Measurements from ENCODE around the gene PPY.
"Not testable (repeated sequence)": the region's sequence is repeated elsewhere in the genome, so short reads cannot be mapped to it uniquely, and the experiment has no call there.

The PPY gene

GRCh38 chr17:43940630-43941029, 1.6 kb downstream of the PPY start:
- Histone ChIP-seq H3K4me3 (ENCODE audit: low read length) (no peak overlapping the region), H3K27me3 (ENCODE audit: control insufficient read depth, insufficient read depth, low read length) (peaks cover 29% of the 10 kb centered on the region), H3K9me3 (ENCODE audit: control insufficient read depth, low read depth, low read length) (no peaks in the 10 kb centered on the region), H3K4me1 (ENCODE audit: control insufficient read depth, low read depth, low read length) (no peaks in the 10 kb centered on the region), H3K9ac (ENCODE audit: low read length) (no peak overlapping the region), H3K27ac (ENCODE audit: low read length) (no peak overlapping the region), H3K36me3 (ENCODE audit: control insufficient read depth, low read depth, low read length) (no peaks in the 10 kb centered on the region)

- Histone ChIP-seq H3K36me3 (ENCODE audit: control insufficient read depth, low read depth, low read length) (no peaks in the 10 kb centered on the region), H3K27ac (ENCODE audit: low read length) (no peak overlapping the region), H3K9ac (ENCODE audit: low read length) (no peak overlapping the region), H3K4me3 (ENCODE audit: low read length) (no peak overlapping the region), H3K4me1 (ENCODE audit: control insufficient read depth, low read depth, low read length) (no peaks in the 10 kb centered on the region), H3K9me3 (ENCODE audit: control insufficient read depth, low read depth, low read length) (no peaks in the 10 kb centered on the region), H3K27me3 (ENCODE audit: control insufficient read depth, insufficient read depth, low read length) (peaks cover 29% of the 10 kb centered on the region)
Observed at GRCh38 chr17:43939886-43940285, 2.4 kb downstream of the PPY start.

- peaks cover 29% of the 10 kb centered on the region for H3K27me3 ChIP-seq (ENCODE audit: control insufficient read depth, insufficient read depth, low read length)
- H3K9me3 ChIP-seq (ENCODE audit: control insufficient read depth, low read depth, low read length); H3K9ac ChIP-seq (ENCODE audit: low read length); H3K27ac ChIP-seq (ENCODE audit: low read length); H3K4me1 ChIP-seq (ENCODE audit: control insufficient read depth, low read depth, low read length); H3K4me3 ChIP-seq (ENCODE audit: low read length); H3K36me3 ChIP-seq (ENCODE audit: control insufficient read depth, low read depth, low read length): not testable (repeated sequence)
Observed at GRCh38 chr17:43939452-43939851, 2.8 kb downstream of the PPY start.

- Histone ChIP-seq H3K9ac (ENCODE audit: low read length) (no peak overlapping the region), H3K4me3 (ENCODE audit: low read length) (no peak overlapping the region), H3K27ac (ENCODE audit: low read length) (no peak overlapping the region), H3K9me3 (ENCODE audit: control insufficient read depth, low read depth, low read length) (no peaks in the 10 kb centered on the region), H3K4me1 (ENCODE audit: control insufficient read depth, low read depth, low read length) (no peaks in the 10 kb centered on the region), H3K36me3 (ENCODE audit: control insufficient read depth, low read depth, low read length) (no peaks in the 10 kb centered on the region), H3K27me3 (ENCODE audit: control insufficient read depth, insufficient read depth, low read length) (peaks cover 29% of the 10 kb centered on the region)
Observed at GRCh38 chr17:43938838-43939182, 3.5 kb downstream of the PPY start.

- no peaks in the 10 kb centered on the region for H3K36me3 ChIP-seq (ENCODE audit: control insufficient read depth, low read depth, low read length)
- no peaks in the 10 kb centered on the region for H3K4me1 ChIP-seq (ENCODE audit: control insufficient read depth, low read depth, low read length)
- no peak overlapping the region for H3K9ac ChIP-seq (ENCODE audit: low read length)
- H3K4me3 ChIP-seq (ENCODE audit: low read length): no peak overlapping the region
- H3K27me3 ChIP-seq (ENCODE audit: control insufficient read depth, insufficient read depth, low read length): peaks cover 29% of the 10 kb centered on the region
- H3K27ac ChIP-seq (ENCODE audit: low read length): no peak overlapping the region
- H3K9me3 ChIP-seq (ENCODE audit: control insufficient read depth, low read depth, low read length): no peaks in the 10 kb centered on the region
Observed at GRCh38 chr17:43936434-43936833, 5.8 kb downstream of the PPY start.

GRCh38 chr17:43935926-43936261, 6.4 kb downstream of the PPY start:
- Histone ChIP-seq H3K9me3 (ENCODE audit: control insufficient read depth, low read depth, low read length) (no peaks in the 10 kb centered on the region), H3K27me3 (ENCODE audit: control insufficient read depth, insufficient read depth, low read length) (peaks cover 29% of the 10 kb centered on the region), H3K9ac (ENCODE audit: low read length) (no peak overlapping the region), H3K4me1 (ENCODE audit: control insufficient read depth, low read depth, low read length) (no peaks in the 10 kb centered on the region), H3K4me3 (ENCODE audit: low read length) (no peak overlapping the region), H3K27ac (ENCODE audit: low read length) (no peak overlapping the region), H3K36me3 (ENCODE audit: control insufficient read depth, low read depth, low read length) (no peaks in the 10 kb centered on the region)

- Histone ChIP-seq H3K27ac (ENCODE audit: low read length) (no peak overlapping the region), H3K9ac (ENCODE audit: low read length) (no peak overlapping the region), H3K4me3 (ENCODE audit: low read length) (no peak overlapping the region), H3K9me3 (ENCODE audit: control insufficient read depth, low read depth, low read length) (no peaks in the 10 kb centered on the region), H3K36me3 (ENCODE audit: control insufficient read depth, low read depth, low read length) (no peaks in the 10 kb centered on the region), H3K4me1 (ENCODE audit: control insufficient read depth, low read depth, low read length) (no peaks in the 10 kb centered on the region), H3K27me3 (ENCODE audit: control insufficient read depth, insufficient read depth, low read length) (peaks cover 29% of the 10 kb centered on the region)
Observed at GRCh38 chr17:43935204-43935925, 6.9 kb downstream of the PPY start.

- Histone ChIP-seq H3K9ac (ENCODE audit: low read length) (no peak overlapping the region), H3K27ac (ENCODE audit: low read length) (no peak overlapping the region), H3K9me3 (ENCODE audit: control insufficient read depth, low read depth, low read length) (no peaks in the 10 kb centered on the region), H3K36me3 (ENCODE audit: control insufficient read depth, low read depth, low read length) (no peaks in the 10 kb centered on the region), H3K4me3 (ENCODE audit: low read length) (no peak overlapping the region), H3K27me3 (ENCODE audit: control insufficient read depth, insufficient read depth, low read length) (peaks cover 9% of the 10 kb centered on the region), H3K4me1 (ENCODE audit: control insufficient read depth, low read depth, low read length) (no peaks in the 10 kb centered on the region)
Observed at GRCh38 chr17:43932923-43933322, 9.4 kb downstream of the PPY start.

- no peaks in the 10 kb centered on the region for H3K4me1 ChIP-seq (ENCODE audit: control insufficient read depth, low read depth, low read length)
- peaks cover 3% of the 10 kb centered on the region for H3K27me3 ChIP-seq (ENCODE audit: control insufficient read depth, insufficient read depth, low read length)
- no peak overlapping the region for H3K27ac ChIP-seq (ENCODE audit: low read length)
- H3K36me3 ChIP-seq (ENCODE audit: control insufficient read depth, low read depth, low read length): no peaks in the 10 kb centered on the region
- no peaks in the 10 kb centered on the region for H3K9me3 ChIP-seq (ENCODE audit: control insufficient read depth, low read depth, low read length)
- no peak overlapping the region for H3K4me3 ChIP-seq (ENCODE audit: low read length)
- no peak overlapping the region for H3K9ac ChIP-seq (ENCODE audit: low read length)
Observed at GRCh38 chr17:43932357-43932756, 9.9 kb downstream of the PPY start.

GRCh38 chr17:43931062-43931571, 11.2 kb downstream of the PPY start:
- no peak overlapping the region for H3K27ac ChIP-seq (ENCODE audit: low read length)
- H3K4me1 ChIP-seq (ENCODE audit: control insufficient read depth, low read depth, low read length): no peaks in the 10 kb centered on the region
- H3K9me3 ChIP-seq (ENCODE audit: control insufficient read depth, low read depth, low read length): no peaks in the 10 kb centered on the region
- no peaks in the 10 kb centered on the region for H3K36me3 ChIP-seq (ENCODE audit: control insufficient read depth, low read depth, low read length)
- H3K27me3 ChIP-seq (ENCODE audit: control insufficient read depth, insufficient read depth, low read length): no peaks in the 10 kb centered on the region
- no peak overlapping the region for H3K9ac ChIP-seq (ENCODE audit: low read length)
- H3K4me3 ChIP-seq (ENCODE audit: low read length): no peak overlapping the region

- Histone ChIP-seq H3K9ac (ENCODE audit: low read length) (no peak overlapping the region), H3K36me3 (ENCODE audit: control insufficient read depth, low read depth, low read length) (no peaks in the 10 kb centered on the region), H3K4me1 (ENCODE audit: control insufficient read depth, low read depth, low read length) (no peaks in the 10 kb centered on the region), H3K27me3 (ENCODE audit: control insufficient read depth, insufficient read depth, low read length) (no peaks in the 10 kb centered on the region), H3K27ac (ENCODE audit: low read length) (no peak overlapping the region), H3K4me3 (ENCODE audit: low read length) (no peak overlapping the region), H3K9me3 (ENCODE audit: control insufficient read depth, low read depth, low read length) (no peaks in the 10 kb centered on the region)
Observed at GRCh38 chr17:43928609-43929008, 13.7 kb downstream of the PPY start.

- H3K4me3 ChIP-seq (ENCODE audit: low read length); H3K9me3 ChIP-seq (ENCODE audit: control insufficient read depth, low read depth, low read length); H3K36me3 ChIP-seq (ENCODE audit: control insufficient read depth, low read depth, low read length); H3K27me3 ChIP-seq (ENCODE audit: control insufficient read depth, insufficient read depth, low read length); H3K27ac ChIP-seq (ENCODE audit: low read length); H3K9ac ChIP-seq (ENCODE audit: low read length); H3K4me1 ChIP-seq (ENCODE audit: control insufficient read depth, low read depth, low read length): not testable (repeated sequence)
Observed at GRCh38 chr17:43927929-43928328, 14.3 kb downstream of the PPY start.

All from iPS-18a (cell line).